ENCODE results near the gene GLIPR2. TPM values are rescaled to one million over a fixed set of nuclear protein-coding genes. Genes with fewer than 3 reads are reported as not detected.
A peak's percentile ranks its signal among the peaks of the same experiment; 100 is the strongest.
"Not testable (repeated sequence)": the region's sequence is repeated elsewhere in the genome, so short reads cannot be mapped to it uniquely, and the experiment has no call there.

GLIPR2 gene
- total RNA-seq, 1 donor from 2014 or later: 0.26 TPM

DNA sequence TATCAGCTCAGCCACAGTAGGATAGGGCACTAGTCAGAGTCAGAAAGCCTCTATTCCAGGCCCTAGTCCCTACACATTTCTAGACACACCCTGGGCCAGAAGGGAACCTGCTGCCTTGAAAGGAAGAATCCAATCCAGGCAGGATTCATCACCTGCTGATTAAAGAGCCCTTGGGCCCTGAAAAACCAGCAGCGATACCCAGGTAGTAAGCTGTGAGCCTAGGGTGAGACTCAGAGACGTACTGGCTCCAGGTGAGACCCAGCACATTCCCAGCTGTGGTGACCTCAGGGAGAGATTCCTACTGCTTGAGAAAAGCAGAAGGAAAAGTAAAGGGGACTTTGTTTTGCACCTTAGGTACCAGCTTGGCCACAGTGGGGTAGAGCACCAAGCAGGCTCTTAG lies 37.3 kb downstream of the GLIPR2 start:
- no peaks in the 10 kb centered on the region for H3K27me3 ChIP-seq (ENCODE audit: control insufficient read depth, insufficient read depth, low read length)
- DNase-seq (ENCODE audit: low read depth) (no peak), FAIRE-seq (peak; percentile 7)
- no peak overlapping the region for H3K4me3 ChIP-seq (ENCODE audit: low read depth, low read length)
- no peaks in the 10 kb centered on the region for H3K36me3 ChIP-seq (ENCODE audit: control insufficient read depth, insufficient read depth, low read length)
- TF ChIP-seq, protein P1, sequence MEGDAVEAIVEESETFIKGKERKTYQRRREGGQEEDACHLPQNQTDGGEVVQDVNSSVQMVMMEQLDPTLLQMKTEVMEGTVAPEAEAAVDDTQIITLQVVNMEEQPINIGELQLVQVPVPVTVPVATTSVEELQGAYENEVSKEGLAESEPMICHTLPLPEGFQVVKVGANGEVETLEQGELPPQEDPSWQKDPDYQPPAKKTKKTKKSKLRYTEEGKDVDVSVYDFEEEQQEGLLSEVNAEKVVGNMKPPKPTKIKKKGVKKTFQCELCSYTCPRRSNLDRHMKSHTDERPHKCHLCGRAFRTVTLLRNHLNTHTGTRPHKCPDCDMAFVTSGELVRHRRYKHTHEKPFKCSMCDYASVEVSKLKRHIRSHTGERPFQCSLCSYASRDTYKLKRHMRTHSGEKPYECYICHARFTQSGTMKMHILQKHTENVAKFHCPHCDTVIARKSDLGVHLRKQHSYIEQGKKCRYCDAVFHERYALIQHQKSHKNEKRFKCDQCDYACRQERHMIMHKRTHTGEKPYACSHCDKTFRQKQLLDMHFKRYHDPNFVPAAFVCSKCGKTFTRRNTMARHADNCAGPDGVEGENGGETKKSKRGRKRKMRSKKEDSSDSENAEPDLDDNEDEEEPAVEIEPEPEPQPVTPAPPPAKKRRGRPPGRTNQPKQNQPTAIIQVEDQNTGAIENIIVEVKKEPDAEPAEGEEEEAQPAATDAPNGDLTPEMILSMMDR (IDR thresholded peaks at IDR 0.05; ENCODE audit: insufficient read depth, low read length, severe bottlenecking): no peak

DNA sequence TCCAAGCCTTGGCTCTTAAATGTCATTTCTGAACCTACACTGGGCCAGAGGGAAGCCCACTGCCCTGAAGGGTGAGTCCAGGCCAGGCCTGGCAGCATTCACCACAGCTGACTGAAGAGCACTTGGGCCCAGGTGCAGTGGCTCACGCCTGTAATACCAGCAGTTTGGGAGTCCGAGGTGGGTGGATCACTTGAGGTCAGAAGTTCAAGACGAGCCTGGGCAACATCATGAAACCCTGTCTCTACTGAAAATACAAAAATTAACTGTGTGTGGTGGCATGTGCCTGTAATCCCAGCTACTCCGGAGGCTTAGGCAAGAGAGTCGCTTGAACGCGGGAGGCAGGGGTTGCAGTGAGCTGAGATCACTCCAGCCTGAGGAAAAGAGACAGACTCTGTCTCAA lies 37.7 kb downstream of the GLIPR2 start:
- Histone ChIP-seq H3K4me3 (ENCODE audit: low read depth, low read length) (no peak overlapping the region), H3K36me3 (ENCODE audit: control insufficient read depth, insufficient read depth, low read length) (no peaks in the 10 kb centered on the region), H3K27me3 (ENCODE audit: control insufficient read depth, insufficient read depth, low read length) (no peaks in the 10 kb centered on the region)
- FAIRE-seq (no peak), DNase-seq (ENCODE audit: low read depth) (no peak)
- TF ChIP-seq, protein P1 (IDR thresholded peaks at IDR 0.05; ENCODE audit: insufficient read depth, low read length, severe bottlenecking): no peak

GRCh38 chr9:36174731-36175130 lies 38.2 kb downstream of the GLIPR2 start:
- FAIRE-seq: no peak

GRCh38 chr9:36175209-36175608 lies 38.7 kb downstream of the GLIPR2 start:
- not testable (repeated sequence) for H3K4me3 ChIP-seq (ENCODE audit: low read depth, low read length); H3K27me3 ChIP-seq (ENCODE audit: control insufficient read depth, insufficient read depth, low read length); FAIRE-seq; H3K36me3 ChIP-seq (ENCODE audit: control insufficient read depth, insufficient read depth, low read length); DNase-seq (ENCODE audit: low read depth)

More at GRCh38 chr9:36174731-36175130, 38.2 kb downstream of the GLIPR2 start:
- no peaks in the 10 kb centered on the region for H3K27me3 ChIP-seq (ENCODE audit: control insufficient read depth, insufficient read depth, low read length)
- DNase-seq (ENCODE audit: low read depth): no peak
- no peaks in the 10 kb centered on the region for H3K36me3 ChIP-seq (ENCODE audit: control insufficient read depth, insufficient read depth, low read length)
- no peak overlapping the region for H3K4me3 ChIP-seq (ENCODE audit: low read depth, low read length)
- TF ChIP-seq, protein P1 (IDR thresholded peaks at IDR 0.05; ENCODE audit: insufficient read depth, low read length, severe bottlenecking): no peak

DNA sequence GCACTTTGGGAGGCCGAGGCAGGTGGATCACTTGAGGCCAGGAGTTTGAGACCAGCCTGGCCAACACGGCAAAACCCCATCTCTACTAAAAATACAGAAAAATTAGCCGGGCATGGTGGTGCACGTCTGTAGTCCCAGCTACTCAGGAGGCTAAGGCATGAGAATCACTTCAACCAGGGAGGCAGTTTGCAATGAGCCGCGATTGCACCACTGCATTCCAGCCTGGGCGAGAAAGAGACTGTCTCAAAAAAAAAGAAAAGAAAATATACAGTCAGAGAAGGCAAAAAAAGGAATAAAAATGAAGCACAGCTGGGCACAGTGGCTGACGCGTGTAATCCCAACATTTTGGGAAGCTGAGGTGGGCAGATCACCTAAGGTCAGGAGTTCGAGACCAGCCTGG lies 40.0 kb downstream of the GLIPR2 start:
- H3K4me3 ChIP-seq (ENCODE audit: low read depth, low read length); FAIRE-seq; H3K27me3 ChIP-seq (ENCODE audit: control insufficient read depth, insufficient read depth, low read length); H3K36me3 ChIP-seq (ENCODE audit: control insufficient read depth, insufficient read depth, low read length); DNase-seq (ENCODE audit: low read depth): not testable (repeated sequence)

DNA sequence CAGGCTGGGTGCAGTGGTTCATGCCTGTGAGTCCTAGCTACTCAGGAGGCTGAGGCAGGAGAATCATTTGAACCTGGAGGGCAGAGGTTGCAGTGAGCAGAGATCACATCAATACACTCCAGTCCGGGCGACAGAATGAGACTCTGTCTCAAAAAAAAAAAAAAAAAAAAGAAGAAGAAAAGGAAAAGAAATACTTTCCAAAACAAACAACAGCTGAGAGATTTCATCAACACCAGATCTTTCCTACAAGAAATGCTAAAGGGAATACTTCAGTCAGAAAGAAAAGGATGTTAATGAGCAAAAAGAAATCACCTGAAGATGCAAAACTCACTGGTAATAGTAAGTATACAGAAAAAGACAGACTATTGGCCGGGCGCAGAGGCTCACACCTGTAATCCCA lies 41.0 kb downstream of the GLIPR2 start:
- FAIRE-seq: no peak
- Histone ChIP-seq H3K27me3 (ENCODE audit: control insufficient read depth, insufficient read depth, low read length) (no peaks in the 10 kb centered on the region), H3K36me3 (ENCODE audit: control insufficient read depth, insufficient read depth, low read length) (no peaks in the 10 kb centered on the region), H3K4me3 (ENCODE audit: low read depth, low read length) (no peak overlapping the region)
- TF ChIP-seq, protein P1 (IDR thresholded peaks at IDR 0.05; ENCODE audit: insufficient read depth, low read length, severe bottlenecking): no peak
- no peak for DNase-seq (ENCODE audit: low read depth)

GRCh38 chr9:36180243-36180642 lies 43.7 kb downstream of the GLIPR2 start:
- not testable (repeated sequence) for DNase-seq (ENCODE audit: low read depth); FAIRE-seq; H3K4me3 ChIP-seq (ENCODE audit: low read depth, low read length); H3K27me3 ChIP-seq (ENCODE audit: control insufficient read depth, insufficient read depth, low read length); H3K36me3 ChIP-seq (ENCODE audit: control insufficient read depth, insufficient read depth, low read length)
